ENCODE measurements around the gene APC2. TPM values are rescaled to one million over a fixed set of nuclear protein-coding genes. Genes with fewer than 3 reads are reported as not detected.
"Not testable (repeated sequence)": the region's sequence is repeated elsewhere in the genome, so short reads cannot be mapped to it uniquely, and the experiment has no call there.

The APC2 gene
- polyA plus RNA-seq, 1 donor: 1.3 TPM

- DNase-seq: no peak
These were observed 37.5 kb upstream of the APC2 start for GRCh38 chr19:1412323-1412923.

- no peak for DNase-seq
These were observed 36.7 kb upstream of the APC2 start for GRCh38 chr19:1412995-1413800.

GRCh38 chr19:1416014-1416841, 33.7 kb upstream of the APC2 start:
- no peak for DNase-seq

- no peak for DNase-seq
These were observed 32.8 kb upstream of the APC2 start for GRCh38 chr19:1417145-1417544.

GRCh38 chr19:1417681-1418495, 32.0 kb upstream of the APC2 start:
- no peak for DNase-seq

- DNase-seq: no peak
These were observed 31.5 kb upstream of the APC2 start for GRCh38 chr19:1418496-1418775.

GRCh38 chr19:1418951-1419738, 30.8 kb upstream of the APC2 start:
- no peak for DNase-seq

- not testable (repeated sequence) for DNase-seq
These were observed 29.8 kb upstream of the APC2 start for GRCh38 chr19:1420085-1420484.

GRCh38 chr19:1420590-1420989, 29.3 kb upstream of the APC2 start:
- DNase-seq: no peak

- no peak for DNase-seq
These were observed 28.5 kb upstream of the APC2 start for GRCh38 chr19:1421218-1421957.

- no peak for DNase-seq
These were observed 28.0 kb upstream of the APC2 start for GRCh38 chr19:1421958-1422305.

- DNase-seq: no peak
These were observed 27.6 kb upstream of the APC2 start for GRCh38 chr19:1422360-1422759.

GRCh38 chr19:1422943-1423342, 27.0 kb upstream of the APC2 start:
- DNase-seq: no peak

GRCh38 chr19:1423436-1424191, 26.3 kb upstream of the APC2 start:
- no peak for DNase-seq

GRCh38 chr19:1424192-1424955, 25.5 kb upstream of the APC2 start:
- DNase-seq: no peak

- DNase-seq: no peak
These were observed 24.7 kb upstream of the APC2 start for GRCh38 chr19:1425102-1425837.

GRCh38 chr19:1425902-1426301, 24.0 kb upstream of the APC2 start:
- no peak for DNase-seq

GRCh38 chr19:1426736-1427135, 23.2 kb upstream of the APC2 start:
- DNase-seq: no peak
